Peyer's patch (tissue), 4 donors: ENCODE data around the gene CACNA1I. TPM values are rescaled to one million over a fixed set of nuclear protein-coding genes. Genes with fewer than 3 reads are reported as not detected.

ENCODE experiments used
- DNase-seq, 3 donors: peaks; one replicate each; pipeline ENCODE4 v3.0.0-alpha.2; 2017 to 2019
- H3K27ac ChIP-seq, 4 donors: fragments of 200-600 bp; sonication (generic); one replicate each; pipeline ENCODE4 v1.5.1; 2016 to 2019
- H3K27me3 ChIP-seq, 2 donors: fragments of 200-600 bp; sonication (generic); one replicate each; pipeline ENCODE4 v1.5.1; 2019
- H3K36me3 ChIP-seq, 3 donors: fragments of 200-600 bp; sonication (generic); one replicate each; pipeline ENCODE4 v1.5.1; 2016 to 2019
- H3K4me1 ChIP-seq, 4 donors: fragments of 200-600 bp; sonication (generic); one replicate each; pipeline ENCODE4 v1.5.1; 2016 to 2019
- H3K4me3 ChIP-seq, 4 donors: fragments of 200-600 bp; sonication (generic); 1 replicate in 3 of 4; 2 replicates in 1 of 4; pipeline ENCODE4 v1.5.1; 2016 to 2019; ENCODE audit warnings: mild to moderate bottlenecking in 1 of 4
- H3K9me3 ChIP-seq, 4 donors: fragments of 200-600 bp; sonication (generic); one replicate each; pipeline ENCODE4 v1.5.1; 2016 to 2019; ENCODE audit warnings: mild to moderate bottlenecking in 1 of 4
- CTCF ChIP-seq, 6 experiments: fragments of 450-650 bp in 4 of 6; fragments of 200-600 bp in 2 of 6; sonication (generic) in 1 of 6; IDR thresholded peaks; one replicate each; pipeline ENCODE4 v1.5.1; 2017 to 2019; ENCODE audit warnings: antibody characterized with exemption in 6 of 6, mild to moderate bottlenecking in 3 of 6, moderate library complexity in 1 of 6
- POLR2A ChIP-seq, 2 donors: fragments of 450-650 bp; IDR thresholded peaks; one replicate each; pipeline ENCODE4 v1.5.1; 2017; ENCODE audit warnings: antibody characterized with exemption in 2 of 2, mild to moderate bottlenecking in 2 of 2, moderate library complexity in 2 of 2
- total RNA-seq, 4 donors: library from RNA; depleted of rRNA; stranded (reverse); fragments of >200 nt; gene quantifications; one replicate each; pipeline ENCODE4 v1.1.0, GENCODE V29; 2016

CACNA1I gene
- total RNA-seq, 4 donors from 2014 or later, result 0.95 to 6.6 (median 1.6) TPM

DNA sequence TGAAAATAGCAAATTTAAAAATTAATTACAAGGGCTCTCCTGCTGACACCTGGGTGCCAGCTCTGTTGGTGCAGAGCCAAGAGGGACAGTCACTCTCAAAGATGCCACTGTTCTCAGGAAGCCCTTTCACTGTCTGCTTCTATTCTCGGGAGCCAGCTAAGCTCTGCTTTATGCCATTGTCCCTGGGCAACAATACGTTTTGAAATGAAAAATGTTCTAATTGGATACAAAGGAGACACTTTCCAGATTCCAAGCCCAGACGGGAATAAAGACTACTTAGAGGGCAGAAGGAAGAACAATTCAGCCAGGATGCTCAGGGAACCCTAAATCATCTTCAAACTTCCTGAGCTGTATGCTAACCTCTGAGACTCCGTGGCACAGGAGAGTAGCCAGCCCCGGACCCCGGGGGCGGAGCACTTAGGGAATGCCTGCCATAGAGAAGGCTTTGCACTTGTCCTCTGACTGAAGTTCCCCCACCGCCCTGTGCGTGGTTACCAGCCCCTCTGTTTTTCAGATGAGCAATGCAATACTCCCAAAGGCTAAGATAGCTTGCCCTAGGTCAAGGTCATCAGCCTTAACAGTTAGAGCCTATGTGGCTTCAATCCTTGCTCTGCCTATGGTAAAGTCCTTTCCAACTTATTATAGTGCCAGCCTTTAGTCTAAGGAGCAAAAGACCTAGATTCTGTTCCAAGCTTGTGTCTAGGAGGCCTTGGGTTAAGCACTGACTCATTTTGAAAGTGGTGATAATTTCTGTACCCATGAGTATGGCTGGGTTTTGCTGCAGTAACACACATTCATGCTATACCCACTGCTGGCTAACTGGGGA is 150.9 kb downstream of the CACNA1I start:
- Histone ChIP-seq H3K4me3 (no peak overlapping the region), H3K27me3 (no peaks in the 10 kb centered on the region), H3K9me3 (no peaks in the 10 kb centered on the region), H3K27ac (no peak overlapping the region), H3K36me3 (no peaks in the 10 kb centered on the region), H3K4me1 (peaks cover 0 to 13% (median 0%) of the 10 kb centered on the region in 4 donors)
- TF ChIP-seq CTCF (IDR thresholded peaks at IDR 0.05) (no peak), POLR2A (IDR thresholded peaks at IDR 0.05) (no peak)
- DNase-seq, result peak in 1 of 3 donors; percentile 26

DNA sequence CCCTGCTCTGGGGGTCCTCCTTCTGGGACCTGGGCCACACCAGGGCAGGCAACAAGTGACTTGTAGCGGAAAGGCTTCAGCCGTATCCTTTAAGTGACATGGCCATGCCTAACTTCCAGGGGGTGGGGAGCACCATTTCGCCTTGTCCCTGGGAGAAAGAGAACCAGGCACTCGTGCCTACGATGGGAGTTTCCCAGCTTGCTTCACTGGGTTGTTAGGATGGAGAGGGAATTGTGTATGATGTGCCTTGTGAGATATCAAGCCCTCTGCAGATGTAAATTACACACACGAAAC is 151.4 kb downstream of the CACNA1I start:
- no peaks in the 10 kb centered on the region for H3K36me3 ChIP-seq
- no peak overlapping the region for H3K27ac ChIP-seq
- no peak for TF ChIP-seq POLR2A (IDR thresholded peaks at IDR 0.05)
- H3K9me3 ChIP-seq, result no peaks in the 10 kb centered on the region
- no peak overlapping the region for H3K4me3 ChIP-seq
- peaks cover 0 to 13% (median 0%) of the 10 kb centered on the region in 4 donors for H3K4me1 ChIP-seq
- no peaks in the 10 kb centered on the region for H3K27me3 ChIP-seq
- DNase-seq, result no peak

GRCh38 chr22:39722501-39722900 is 151.9 kb downstream of the CACNA1I start:
- no peaks in the 10 kb centered on the region for H3K9me3 ChIP-seq
- TF ChIP-seq CTCF (IDR thresholded peaks at IDR 0.05) (no peak), POLR2A (IDR thresholded peaks at IDR 0.05) (no peak)
- peak in 1 of 3 donors; percentile 9 for DNase-seq
- no peaks in the 10 kb centered on the region for H3K27me3 ChIP-seq
- H3K27ac ChIP-seq, result no peak overlapping the region
- H3K4me3 ChIP-seq, result no peak overlapping the region
- H3K4me1 ChIP-seq, result peaks cover 0 to 13% (median 0%) of the 10 kb centered on the region in 4 donors
- no peaks in the 10 kb centered on the region for H3K36me3 ChIP-seq

GRCh38 chr22:39723463-39723862 is 152.9 kb downstream of the CACNA1I start:
- no peaks in the 10 kb centered on the region for H3K9me3 ChIP-seq
- DNase-seq, result peak in 1 of 3 donors; percentile 50
- H3K4me3 ChIP-seq, result no peak overlapping the region
- no peaks in the 10 kb centered on the region for H3K36me3 ChIP-seq
- peaks cover 0 to 10% (median 0%) of the 10 kb centered on the region in 4 donors for H3K4me1 ChIP-seq
- no peak overlapping the region for H3K27ac ChIP-seq
- H3K27me3 ChIP-seq, result no peaks in the 10 kb centered on the region
- TF ChIP-seq CTCF (IDR thresholded peaks at IDR 0.05) (no peak), POLR2A (IDR thresholded peaks at IDR 0.05) (no peak)

- DNase-seq, result peak in 2 of 3 donors; percentile 56 to 91
- Histone ChIP-seq H3K27ac (no peak overlapping the region), H3K4me3 (no peak overlapping the region), H3K27me3 (no peaks in the 10 kb centered on the region), H3K36me3 (no peaks in the 10 kb centered on the region), H3K4me1 (peaks cover 0 to 6% (median 0%) of the 10 kb centered on the region in 4 donors), H3K9me3 (no peaks in the 10 kb centered on the region)
- no peak for TF ChIP-seq CTCF (IDR thresholded peaks at IDR 0.05)
- TF ChIP-seq POLR2A (IDR thresholded peaks at IDR 0.05), result no peak
These were observed 153.4 kb downstream of the CACNA1I start for GRCh38 chr22:39723899-39724351.

GRCh38 chr22:39724390-39724789 is 153.8 kb downstream of the CACNA1I start:
- no peak for TF ChIP-seq CTCF (IDR thresholded peaks at IDR 0.05)
- TF ChIP-seq POLR2A (IDR thresholded peaks at IDR 0.05), result no peak
- DNase-seq, result no peak
- H3K27me3 ChIP-seq, result no peaks in the 10 kb centered on the region
- peaks cover 0 to 3% (median 0%) of the 10 kb centered on the region in 4 donors for H3K4me1 ChIP-seq
- no peak overlapping the region for H3K27ac ChIP-seq
- H3K36me3 ChIP-seq, result no peaks in the 10 kb centered on the region
- no peak overlapping the region for H3K4me3 ChIP-seq
- H3K9me3 ChIP-seq, result no peaks in the 10 kb centered on the region
